Fibroblast of skin of scalp (primary cell): ENCODE results near the gene BPNT1. TPM values are rescaled to one million over a fixed set of nuclear protein-coding genes. Genes with fewer than 3 reads are reported as not detected.
"Not testable (repeated sequence)": the region's sequence is repeated elsewhere in the genome, so short reads cannot be mapped to it uniquely, and the experiment has no call there.

ENCODE experiments used
- DNase-seq: peaks from one replicate; pipeline ENCODE4 v3.0.0-alpha.2; 2013
- polyA plus RNA-seq, 2 experiments: library from polyadenylated mRNA; unstranded; fragments of 120-200 nt; gene quantifications; one replicate each; pipeline ENCODE4 v1.2.1, GENCODE V29; 2013; ENCODE audit not compliant: insufficient read length in 2 of 2

BPNT1 gene
- 19.1 TPM for polyA plus RNA-seq (2013, experiment 1 of 2; ENCODE audit: insufficient read length)
- 20.0 TPM for polyA plus RNA-seq (2013, experiment 2 of 2; ENCODE audit: insufficient read length)

GRCh38 chr1:220089650-220090556 is at the start of gene BPNT1:
TSS of gene BPNT1 (minus strand) at chr1:220089788. CDS start at chr1:220079846, 9,942 bp downstream.
- DNase-seq: peak; percentile 92

GRCh38 chr1:220137019-220137786 is 47.6 kb upstream of the BPNT1 start:
- no peak for DNase-seq

GRCh38 chr1:220135755-220136154 is 46.2 kb upstream of the BPNT1 start:
- DNase-seq: no peak

GRCh38 chr1:220129479-220130210 is 40.1 kb upstream of the BPNT1 start:
- no peak for DNase-seq

- DNase-seq: no peak
Observed at GRCh38 chr1:220127076-220127475, 37.5 kb upstream of the BPNT1 start.

GRCh38 chr1:220124542-220124941 is 35.0 kb upstream of the BPNT1 start:
- peak; percentile 63 for DNase-seq

GRCh38 chr1:220123889-220124288 is 34.3 kb upstream of the BPNT1 start:
- peak; percentile 15 for DNase-seq

- DNase-seq: no peak
Observed at GRCh38 chr1:220123066-220123465, 33.5 kb upstream of the BPNT1 start.

GRCh38 chr1:220121791-220122530 is 32.4 kb upstream of the BPNT1 start:
- DNase-seq: no peak

- no peak for DNase-seq
Observed at GRCh38 chr1:220119043-220119512, 29.5 kb upstream of the BPNT1 start.

- peak; percentile 40 for DNase-seq
Observed at GRCh38 chr1:220113136-220113695, 23.6 kb upstream of the BPNT1 start.

GRCh38 chr1:220112600-220112999 is 23.0 kb upstream of the BPNT1 start:
- not testable (repeated sequence) for DNase-seq

GRCh38 chr1:220110473-220110872 is 20.9 kb upstream of the BPNT1 start:
- DNase-seq: not testable (repeated sequence)

GRCh38 chr1:220099826-220100225 is 10.2 kb upstream of the BPNT1 start:
- DNase-seq: no peak

- peak; percentile 89 for DNase-seq
Observed at GRCh38 chr1:220094016-220094911, 4.7 kb upstream of the BPNT1 start, which contains the start of gene IARS2. TSS of gene IARS2 (plus strand) at chr1:220094132. CDS start at chr1:220094217, 85 bp downstream.

- DNase-seq: no peak
Observed at GRCh38 chr1:220093361-220094015, 3.9 kb upstream of the BPNT1 start.

GRCh38 chr1:220092694-220093093 is 3.1 kb upstream of the BPNT1 start:
- no peak for DNase-seq

- not testable (repeated sequence) for DNase-seq
Observed at GRCh38 chr1:220086261-220086686, 3.3 kb downstream of the BPNT1 start.

- DNase-seq: no peak
Observed at GRCh38 chr1:220084460-220084859, 5.1 kb downstream of the BPNT1 start.

GRCh38 chr1:220077887-220078286 is 11.7 kb downstream of the BPNT1 start:
- DNase-seq: no peak
